Epithelial cell of esophagus (primary cell): ENCODE data around the gene RBM6.
A peak's percentile ranks its signal among the peaks of the same experiment; 100 is the strongest.
"Not testable (repeated sequence)": the region's sequence is repeated elsewhere in the genome, so short reads cannot be mapped to it uniquely, and the experiment has no call there.

ENCODE experiments used
- DNase-seq: peaks from one replicate; pipeline ENCODE4 v3.0.0; 2010; ENCODE audit warnings: low read depth
- H3K4me3 ChIP-seq: 2 replicates; pipeline ENCODE4 v1.5.1; 2011; ENCODE audit warnings: mild to moderate bottlenecking, low read length, control low read depth
- TF ChIP-seq, protein P1 (sequence below): IDR thresholded peaks from 2 replicates; pipeline ENCODE4 v1.5.1; 2011; ENCODE audit warnings: low read depth, mild to moderate bottlenecking, low read length, control low read depth, inconsistent platforms; ENCODE audit not compliant: insufficient read depth; ENCODE audit errors: missing control alignments

RBM6 gene

DNA sequence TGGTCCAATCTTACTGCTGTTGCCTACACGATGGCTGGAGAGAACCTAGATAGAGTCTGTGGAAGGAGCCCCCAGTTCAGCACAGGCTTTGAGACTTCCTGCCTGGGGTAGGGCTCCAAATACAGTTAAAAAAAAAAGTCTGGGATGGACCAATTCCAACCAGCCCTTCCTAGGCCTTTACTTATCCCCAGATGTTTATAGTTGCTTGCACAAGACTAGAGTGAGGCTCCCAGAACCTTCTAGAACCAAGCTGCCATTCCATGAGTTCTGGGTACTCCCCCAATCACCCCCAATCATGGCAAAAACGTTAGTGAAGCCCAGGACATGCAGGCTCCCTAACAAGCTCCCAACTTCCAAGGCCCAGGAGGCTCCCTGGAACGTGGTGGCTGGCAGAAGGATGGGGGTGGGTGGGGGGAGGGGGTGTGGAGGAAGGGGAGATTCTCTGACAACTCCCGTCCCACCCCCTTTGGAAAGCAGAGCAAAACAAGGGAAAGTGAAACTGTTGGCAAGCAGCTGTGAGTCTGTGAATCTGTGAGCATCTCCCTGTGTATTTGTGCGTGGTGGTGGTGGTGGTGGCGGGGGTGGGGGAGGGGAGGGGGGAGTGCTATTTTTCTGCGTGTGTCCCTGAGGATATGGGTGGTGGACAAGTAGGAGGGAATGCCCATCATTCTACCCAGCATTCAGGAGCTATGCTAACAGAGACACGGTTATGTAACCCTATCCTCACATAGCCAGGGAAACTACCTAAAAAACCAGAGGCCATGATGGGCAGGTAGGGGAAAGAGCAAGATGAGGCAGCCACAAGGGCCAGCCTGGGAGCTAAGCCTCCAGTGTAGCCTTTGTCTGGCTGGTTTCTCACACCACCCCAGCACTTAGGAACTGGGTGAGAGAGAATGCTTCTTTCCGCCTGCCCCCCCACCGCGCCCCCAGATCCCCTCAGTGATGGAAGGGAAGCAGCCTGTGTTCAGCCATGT lies 38.3 kb upstream of the RBM6 start:
- TF ChIP-seq, protein P1, sequence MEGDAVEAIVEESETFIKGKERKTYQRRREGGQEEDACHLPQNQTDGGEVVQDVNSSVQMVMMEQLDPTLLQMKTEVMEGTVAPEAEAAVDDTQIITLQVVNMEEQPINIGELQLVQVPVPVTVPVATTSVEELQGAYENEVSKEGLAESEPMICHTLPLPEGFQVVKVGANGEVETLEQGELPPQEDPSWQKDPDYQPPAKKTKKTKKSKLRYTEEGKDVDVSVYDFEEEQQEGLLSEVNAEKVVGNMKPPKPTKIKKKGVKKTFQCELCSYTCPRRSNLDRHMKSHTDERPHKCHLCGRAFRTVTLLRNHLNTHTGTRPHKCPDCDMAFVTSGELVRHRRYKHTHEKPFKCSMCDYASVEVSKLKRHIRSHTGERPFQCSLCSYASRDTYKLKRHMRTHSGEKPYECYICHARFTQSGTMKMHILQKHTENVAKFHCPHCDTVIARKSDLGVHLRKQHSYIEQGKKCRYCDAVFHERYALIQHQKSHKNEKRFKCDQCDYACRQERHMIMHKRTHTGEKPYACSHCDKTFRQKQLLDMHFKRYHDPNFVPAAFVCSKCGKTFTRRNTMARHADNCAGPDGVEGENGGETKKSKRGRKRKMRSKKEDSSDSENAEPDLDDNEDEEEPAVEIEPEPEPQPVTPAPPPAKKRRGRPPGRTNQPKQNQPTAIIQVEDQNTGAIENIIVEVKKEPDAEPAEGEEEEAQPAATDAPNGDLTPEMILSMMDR: no peak
- peak overlapping the region; percentile 28 for H3K4me3 ChIP-seq
- DNase-seq: peak; percentile 41

DNA sequence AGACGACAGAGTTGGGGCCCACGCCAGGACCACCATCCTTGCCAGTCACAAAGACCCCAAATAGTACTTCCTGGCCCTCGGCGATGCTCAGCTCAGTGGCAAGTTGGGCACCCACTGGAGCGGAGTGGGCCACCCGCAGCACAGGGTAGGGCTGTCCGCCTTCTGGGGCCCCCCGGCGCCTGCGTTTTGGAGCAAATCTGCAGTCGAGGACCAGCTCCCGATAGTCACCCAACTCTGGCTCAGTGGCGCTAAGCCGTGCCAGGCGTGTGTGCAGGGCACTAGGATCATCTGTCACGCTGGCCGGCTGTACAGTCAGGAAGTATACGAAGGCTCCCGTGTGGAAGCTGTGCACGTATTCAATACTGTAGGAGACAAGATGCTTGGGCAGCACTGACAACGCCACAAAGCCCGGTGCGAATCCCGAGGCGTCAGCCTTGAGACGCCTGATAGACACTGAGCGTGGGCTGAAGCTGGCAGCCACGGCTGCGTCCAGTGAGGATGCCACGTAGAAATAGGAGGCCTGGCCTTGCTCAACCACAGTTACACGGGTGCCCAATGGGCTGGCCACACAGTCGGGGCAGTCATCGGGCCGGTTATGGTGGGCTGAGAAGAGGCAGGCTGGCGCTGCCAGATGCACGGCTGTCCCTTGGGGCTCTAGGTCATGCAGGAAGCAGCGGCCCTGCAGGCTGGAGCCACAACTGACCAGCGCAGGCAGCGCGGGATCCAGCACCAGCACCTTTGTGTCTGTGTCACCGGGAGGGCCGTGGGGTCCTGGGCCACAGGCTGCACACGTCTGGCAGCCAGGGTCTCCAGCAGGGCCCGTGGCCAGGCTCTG lies 37.2 kb upstream of the RBM6 start:
- TF ChIP-seq, protein P1: no peak
- no peak for DNase-seq
- H3K4me3 ChIP-seq: peak overlapping the region; percentile 45

DNA sequence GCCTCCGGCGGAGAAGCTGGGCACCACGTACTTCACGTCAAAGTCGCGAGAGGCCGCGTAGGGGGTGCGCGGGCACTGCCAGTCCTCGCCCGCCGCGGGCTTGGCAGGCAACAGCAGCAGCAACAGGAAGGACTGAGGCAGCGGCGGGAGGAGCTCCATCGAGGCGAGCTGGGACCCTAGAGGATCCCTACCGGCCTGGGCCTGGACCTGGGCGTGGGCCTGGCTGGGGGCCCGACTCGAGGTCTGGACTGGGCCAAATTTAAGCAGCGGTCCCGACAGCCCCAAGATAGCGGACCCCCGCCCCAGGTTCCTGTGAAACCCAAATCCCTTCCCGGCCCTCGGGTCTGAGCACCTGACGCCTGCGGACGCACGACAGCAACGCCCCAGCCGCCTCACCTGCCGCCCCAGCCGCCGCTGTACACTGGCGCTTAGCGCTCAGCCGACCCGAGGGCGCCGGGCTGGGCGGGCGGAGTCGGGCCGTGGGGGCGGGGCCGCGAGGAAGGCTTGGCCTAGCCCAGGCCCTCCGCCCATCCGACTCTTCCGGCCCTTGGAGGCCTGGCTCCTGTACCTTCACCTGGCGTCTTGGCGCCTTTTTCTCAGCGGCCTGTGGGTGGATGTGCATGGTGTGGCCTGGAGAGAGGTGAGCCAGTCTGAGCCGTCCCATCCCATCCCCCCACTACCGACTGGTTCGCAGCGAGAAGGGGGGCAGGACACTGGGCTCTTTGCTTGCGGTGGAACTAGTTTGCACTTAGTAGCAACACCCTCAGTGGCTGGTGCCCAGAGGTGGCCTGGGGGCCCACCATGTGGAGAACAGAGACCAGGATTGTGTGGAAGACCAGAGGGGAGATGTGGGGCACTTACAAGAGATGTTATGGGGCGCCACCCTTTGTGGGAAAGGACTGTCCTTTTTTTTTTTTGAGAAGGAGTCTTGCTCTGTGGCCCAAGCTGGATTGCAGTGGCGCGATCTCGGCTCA lies 36.2 kb upstream of the RBM6 start, which contains the start of gene MST1R:
Gene MST1R, minus strand, starts transcription at position 423 of the 974 bp plus-strand sequence. Its CDS starts 264 bp downstream, at position 159.
- TF ChIP-seq, protein P1: no peak
- peak; percentile 87 for DNase-seq
- peak within 1 kb of the TSS; percentile 45 for H3K4me3 ChIP-seq

DNA sequence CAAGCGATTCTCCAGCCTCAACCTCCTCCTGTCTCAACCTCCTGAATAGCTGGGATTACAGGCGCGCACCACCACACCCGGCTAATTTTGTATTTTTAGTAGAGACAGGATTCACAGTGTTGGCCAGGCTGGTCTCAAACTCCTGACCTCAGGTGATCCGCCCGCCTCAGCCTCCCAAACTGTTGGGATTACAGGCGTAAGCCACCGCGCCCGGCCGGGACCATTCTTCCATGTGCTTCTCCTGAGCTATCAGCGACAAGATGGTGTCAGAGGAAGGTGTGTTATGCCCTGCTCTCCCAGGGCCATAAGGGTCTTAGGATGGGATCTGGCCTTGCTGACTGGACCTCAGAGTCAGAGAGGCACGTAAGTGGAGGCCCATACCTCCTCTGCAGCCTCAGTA lies 35.5 kb upstream of the RBM6 start:
- H3K4me3 ChIP-seq, DNase-seq: not testable (repeated sequence)

DNA sequence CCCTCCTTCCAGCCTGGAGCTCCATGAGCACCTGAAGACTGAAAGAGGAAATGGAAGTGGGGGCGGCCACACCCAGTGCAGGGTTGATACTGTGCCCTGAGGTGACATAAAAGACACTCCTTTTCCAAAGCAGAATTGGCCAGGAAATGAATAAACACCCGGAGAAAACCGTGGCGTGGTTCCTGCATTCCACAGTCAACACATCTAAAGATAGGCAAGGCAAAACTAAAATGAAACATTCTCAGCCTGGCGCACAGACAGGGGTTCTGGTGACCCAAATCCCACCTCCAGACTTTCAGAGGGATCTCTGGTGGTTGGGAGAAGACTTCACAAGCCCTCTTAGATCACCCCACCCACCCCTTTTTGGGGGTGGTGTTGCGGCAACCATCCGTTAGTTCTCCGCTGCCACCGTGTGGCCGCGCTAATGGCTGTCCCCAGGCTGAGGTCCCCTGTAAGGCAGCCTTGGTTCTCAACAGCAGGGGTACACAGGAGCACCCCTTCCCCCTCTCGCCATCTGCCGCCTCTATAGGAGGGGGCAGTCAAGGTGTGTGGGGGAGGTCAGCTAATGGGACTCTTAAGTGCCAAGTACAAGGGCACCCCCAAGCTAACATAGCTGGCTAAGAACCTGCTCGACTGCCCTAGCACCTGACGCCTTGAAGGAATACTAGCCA lies 33.7 kb upstream of the RBM6 start:
- peak overlapping the region; percentile 14 for H3K4me3 ChIP-seq
- DNase-seq: peak; percentile 63
- TF ChIP-seq, protein P1: peak; percentile 70

DNA sequence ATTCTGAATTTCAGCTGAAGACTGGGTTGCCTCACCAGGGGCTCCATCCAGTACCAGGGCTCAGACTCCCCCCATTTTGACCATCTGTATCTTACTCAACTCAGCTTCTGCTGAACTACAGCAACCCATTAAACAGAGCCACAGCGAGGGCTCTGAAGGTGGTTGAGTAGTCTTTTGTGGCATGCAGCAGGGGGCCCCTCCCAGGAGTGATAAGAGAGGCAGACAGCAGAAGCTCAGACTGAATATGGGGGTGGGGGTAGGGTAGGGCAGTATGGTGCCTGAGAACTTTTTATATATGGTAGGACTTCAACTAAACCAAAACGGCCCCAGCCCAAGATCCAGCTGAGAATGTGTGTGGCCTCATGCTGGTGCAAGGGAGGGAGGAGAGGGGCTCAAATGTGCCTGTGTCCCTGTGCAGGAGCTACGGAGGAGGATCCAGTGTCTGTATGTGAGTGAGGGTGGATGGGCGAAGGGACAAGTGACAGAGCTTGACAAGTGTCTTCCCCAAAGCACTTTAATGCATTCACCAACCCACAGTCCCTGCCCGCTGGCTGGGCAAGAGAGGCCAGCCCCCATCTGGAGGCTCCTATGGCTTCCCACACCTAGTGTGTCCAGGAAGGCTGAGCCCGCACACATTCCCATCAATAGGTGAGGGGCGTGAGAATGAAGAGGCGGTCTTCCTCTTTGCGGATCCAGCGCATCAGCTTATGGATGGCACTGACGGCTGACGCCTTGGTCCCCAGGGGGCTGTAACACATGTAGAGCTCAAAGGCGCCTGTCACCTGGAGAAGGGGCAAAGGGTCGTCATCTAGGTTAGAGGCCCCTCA lies 31.4 kb upstream of the RBM6 start:
- no peak for DNase-seq
- no peak overlapping the region for H3K4me3 ChIP-seq
- TF ChIP-seq, protein P1: no peak
